ENCODE data around the gene GLUD1. TPM values are rescaled to one million over a fixed set of nuclear protein-coding genes. Genes with fewer than 3 reads are reported as not detected.

GLUD1 gene
- total RNA-seq: 193 and 209 TPM in 2 replicates

GRCh38 chr10:87094373-87095235 is at the start of gene GLUD1, which contains the start of gene SHLD2:
GLUD1 (minus strand) TSS chr10:87094843; CDS start chr10:87094769, 74 bp downstream.
SHLD2 (plus strand) TSS chr10:87095206; CDS start chr10:87151355, 56,149 bp downstream.

GRCh38 chr10:87020056-87020455 is 74.6 kb downstream of the GLUD1 start, which contains the start of gene FAM25A:
FAM25A (plus strand) TSS chr10:87020294; CDS start chr10:87020325, 31 bp downstream.

Small RNA genes within 50 kb of the gene (small RNA-seq; reads per million reads assigned to genes)
- gene AL136982.5: not detected
- gene FAM25A: not detected
- gene RNU6-529P: not detected

Other genes with a start within 250 kb of the GLUD1 start
- gene MMRN2, start 137.2 kb downstream of the GLUD1 start, total RNA-seq: 200 and 261 TPM in 2 replicates
- 21.4 and 36.2 TPM in 2 replicates for gene SNCG, start 136.2 kb downstream of the GLUD1 start, total RNA-seq
- gene ADIRF, start 126.4 kb downstream of the GLUD1 start, total RNA-seq: 8.4 and 15.3 TPM in 2 replicates
- gene FAM25A, start 74.5 kb downstream of the GLUD1 start, total RNA-seq: not detected in 2 replicates
- 41.7 and 41.8 TPM in 2 replicates for gene SHLD2, start 363 bp upstream of the GLUD1 start, total RNA-seq
- gene NUTM2A, start 130.6 kb upstream of the GLUD1 start, total RNA-seq: 0.14 and 0.53 TPM in 2 replicates

Data from thoracic aorta endothelial cell (primary cell).